ENCODE data around the gene AKR1D1. TPM values are rescaled to one million over a fixed set of nuclear protein-coding genes. Genes with fewer than 3 reads are reported as not detected.

Gene AKR1D1
- total and polyA plus RNA-seq, 2 of the 13 experiments (the other 11 are each of a cell fraction or from before 2014, with no cell fraction given) = 6.9 to 37.0 TPM

DNA sequence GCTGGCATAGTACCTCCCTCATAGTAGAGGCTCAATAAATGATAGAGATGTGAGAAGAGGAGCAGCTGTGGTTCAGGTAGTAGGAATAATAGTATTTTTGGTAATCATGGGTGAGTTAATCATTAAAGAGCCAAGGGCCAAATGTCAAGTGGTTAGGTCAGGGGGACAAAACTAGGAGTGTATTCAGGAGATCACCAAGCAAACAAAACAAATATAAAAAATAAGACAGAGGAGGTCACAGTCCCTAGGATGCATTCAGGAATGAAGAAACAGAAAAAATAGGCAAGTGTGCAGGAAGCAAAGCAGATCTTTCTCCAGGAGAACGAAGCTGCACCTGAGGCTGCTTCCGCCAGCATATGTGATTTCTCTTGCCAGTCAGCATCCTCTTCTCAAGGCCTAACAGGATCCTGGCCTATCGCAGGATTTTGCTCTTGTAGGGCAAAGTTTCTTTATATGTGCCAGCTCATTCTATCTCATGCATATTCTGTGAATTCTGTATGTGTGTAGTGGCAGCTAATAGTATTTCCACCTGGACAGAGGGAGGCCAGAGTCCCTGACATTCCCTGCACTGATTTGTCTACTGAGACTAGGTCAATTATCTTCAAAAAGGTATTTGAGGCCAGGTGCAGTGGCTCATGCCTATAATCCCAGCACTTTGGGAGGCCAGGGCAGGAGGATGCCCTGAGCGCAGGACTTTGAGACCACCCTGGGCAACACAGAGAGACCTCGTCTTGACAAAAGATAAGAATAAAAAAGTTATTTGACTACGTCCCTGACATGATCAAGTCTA lies 82.7 kb downstream of the AKR1D1 start (continued):
- TF ChIP-seq ZBTB39 (CRISPR knock-in tag; IDR thresholded peaks at IDR 0.05) (peak; percentile 90), PHF21A (CRISPR knock-in tag; IDR thresholded peaks at IDR 0.05) (peak; percentile 86), NKX3-1 (CRISPR knock-in tag; IDR thresholded peaks at IDR 0.05) (peak; percentile 80; the same call in 1 of the 2 replicates), DNMT1 (CRISPR knock-in tag; IDR thresholded peaks at IDR 0.05) (no peak), ZNF878 (CRISPR knock-in tag; IDR thresholded peaks at IDR 0.05) (peak; percentile 48; the same call in 1 of the 2 replicates), NFIC (IDR thresholded peaks at IDR 0.05; ENCODE audit: low read length) (peak; percentile 50; the same call in 1 of the 2 replicates), ZNF816 (CRISPR knock-in tag; IDR thresholded peaks at IDR 0.05; ENCODE audit: borderline replicate concordance) (no peak), IRF2 (CRISPR knock-in tag; IDR thresholded peaks at IDR 0.05) (0 out of 2 replicates have a peak, but pooled peaks have one; percentile 65), NR2F1 (CRISPR knock-in tag; IDR thresholded peaks at IDR 0.05) (peak; percentile 89 to 91), ZNF772 (CRISPR knock-in tag; IDR thresholded peaks at IDR 0.05) (peak; percentile 30; the same call in 1 of the 2 replicates), HMG20B (CRISPR knock-in tag; conservative IDR thresholded peaks at IDR 0.05) (peak; percentile 77; the same call in 1 of the 2 replicates), RBM22 (optimal IDR thresholded peaks at IDR 0.05; ENCODE audit: low read length) (no peak), ZNF644 (CRISPR knock-in tag; IDR thresholded peaks at IDR 0.05; ENCODE audit: low read depth) (no peak), ARNT2 (CRISPR knock-in tag; IDR thresholded peaks at IDR 0.05; ENCODE audit: low read depth) (0 out of 2 replicates have a peak, but pooled peaks have one; percentile 33), TCF7 (IDR thresholded peaks at IDR 0.05; ENCODE audit: low read depth) (peak; percentile 44), RCOR2 (CRISPR knock-in tag; IDR thresholded peaks at IDR 0.05) (peak; percentile 79; the same call in 1 of the 2 replicates), MIXL1 (CRISPR knock-in tag; IDR thresholded peaks at IDR 0.05) (peak; percentile 33; the same call in 1 of the 2 replicates), REPIN1 (CRISPR knock-in tag; IDR thresholded peaks at IDR 0.05; ENCODE audit: borderline replicate concordance, low read depth) (peak; percentile 81; the same call in 1 of the 2 replicates), ZC3H4 (CRISPR knock-in tag; IDR thresholded peaks at IDR 0.05; ENCODE audit: borderline replicate concordance) (no peak), MYPOP (CRISPR knock-in tag; IDR thresholded peaks at IDR 0.05) (0 out of 2 replicates have a peak, but pooled peaks have one; percentile 52), FOXP1 (IDR thresholded peaks at IDR 0.05) (no peak), FOXP1 (CRISPR knock-in tag; IDR thresholded peaks at IDR 0.05) (peak; percentile 64; the same call in 1 of the 2 replicates)
- TF ChIP-seq, protein P1, sequence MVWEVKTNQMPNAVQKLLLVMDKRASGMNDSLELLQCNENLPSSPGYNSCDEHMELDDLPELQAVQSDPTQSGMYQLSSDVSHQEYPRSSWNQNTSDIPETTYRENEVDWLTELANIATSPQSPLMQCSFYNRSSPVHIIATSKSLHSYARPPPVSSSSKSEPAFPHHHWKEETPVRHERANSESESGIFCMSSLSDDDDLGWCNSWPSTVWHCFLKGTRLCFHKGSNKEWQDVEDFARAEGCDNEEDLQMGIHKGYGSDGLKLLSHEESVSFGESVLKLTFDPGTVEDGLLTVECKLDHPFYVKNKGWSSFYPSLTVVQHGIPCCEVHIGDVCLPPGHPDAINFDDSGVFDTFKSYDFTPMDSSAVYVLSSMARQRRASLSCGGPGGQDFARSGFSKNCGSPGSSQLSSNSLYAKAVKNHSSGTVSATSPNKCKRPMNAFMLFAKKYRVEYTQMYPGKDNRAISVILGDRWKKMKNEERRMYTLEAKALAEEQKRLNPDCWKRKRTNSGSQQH (CRISPR knock-in tag; IDR thresholded peaks at IDR 0.05; ENCODE audit: low read depth) = peak; percentile 45; the same call in 1 of the 2 replicates
- TF ChIP-seq, protein P2, sequence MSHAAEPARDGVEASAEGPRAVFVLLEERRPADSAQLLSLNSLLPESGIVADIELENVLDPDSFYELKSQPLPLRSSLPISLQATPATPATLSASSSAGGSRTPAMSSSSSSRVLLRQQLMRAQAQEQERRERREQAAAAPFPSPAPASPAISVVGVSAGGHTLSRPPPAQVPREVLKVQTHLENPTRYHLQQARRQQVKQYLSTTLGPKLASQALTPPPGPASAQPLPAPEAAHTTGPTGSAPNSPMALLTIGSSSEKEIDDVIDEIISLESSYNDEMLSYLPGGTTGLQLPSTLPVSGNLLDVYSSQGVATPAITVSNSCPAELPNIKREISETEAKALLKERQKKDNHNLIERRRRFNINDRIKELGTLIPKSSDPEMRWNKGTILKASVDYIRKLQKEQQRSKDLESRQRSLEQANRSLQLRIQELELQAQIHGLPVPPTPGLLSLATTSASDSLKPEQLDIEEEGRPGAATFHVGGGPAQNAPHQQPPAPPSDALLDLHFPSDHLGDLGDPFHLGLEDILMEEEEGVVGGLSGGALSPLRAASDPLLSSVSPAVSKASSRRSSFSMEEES (CRISPR knock-in tag; IDR thresholded peaks at IDR 0.05) = peak; percentile 30; the same call in 1 of the 2 replicates

Measured in HepG2 (cell line).